ENCODE results near the gene GCNA.
"Not testable (repeated sequence)": the region's sequence is repeated elsewhere in the genome, so short reads cannot be mapped to it uniquely, and the experiment has no call there.

The GCNA gene

GRCh38 chrX:71650333-71650969 lies 72.2 kb downstream of the GCNA start:
- Histone ChIP-seq H3K27ac (no peak overlapping the region), H3K9me3 (ENCODE audit: low read depth, low read length) (no peaks in the 10 kb centered on the region), H3K4me3 (no peak overlapping the region), H3K9ac (ENCODE audit: insufficient read length) (no peak overlapping the region), H3K36me3 (ENCODE audit: insufficient read depth, low read length) (no peaks in the 10 kb centered on the region)
- TF ChIP-seq FOXP2 (optimal IDR thresholded peaks at IDR 0.05; ENCODE audit: control extremely low read depth, extremely low read length, insufficient read depth) (no peak), EZH2 (IDR thresholded peaks at IDR 0.05) (no peak), POLR2AphosphoS5 (IDR thresholded peaks at IDR 0.05; ENCODE audit: borderline replicate concordance, low read depth, low read length) (no peak)
- no peak for DNase-seq (ENCODE audit: low read depth, low spot score)

- Histone ChIP-seq H3K9me3 (ENCODE audit: low read depth, low read length) (no peaks in the 10 kb centered on the region), H3K27ac (no peak overlapping the region), H3K36me3 (ENCODE audit: insufficient read depth, low read length) (no peaks in the 10 kb centered on the region), H3K9ac (ENCODE audit: insufficient read length) (no peak overlapping the region), H3K4me3 (no peak overlapping the region)
- TF ChIP-seq EZH2 (IDR thresholded peaks at IDR 0.05) (no peak), POLR2AphosphoS5 (IDR thresholded peaks at IDR 0.05; ENCODE audit: borderline replicate concordance, low read depth, low read length) (no peak), FOXP2 (optimal IDR thresholded peaks at IDR 0.05; ENCODE audit: control extremely low read depth, extremely low read length, insufficient read depth) (no peak)
- DNase-seq (ENCODE audit: low read depth, low spot score) = peak; percentile 12
Measured at GRCh38 chrX:71652405-71652804, 74.2 kb downstream of the GCNA start.

- Histone ChIP-seq H3K9me3 (ENCODE audit: low read depth, low read length) (no peaks in the 10 kb centered on the region), H3K4me3 (no peak overlapping the region), H3K36me3 (ENCODE audit: insufficient read depth, low read length) (no peaks in the 10 kb centered on the region), H3K9ac (ENCODE audit: insufficient read length) (no peak overlapping the region), H3K27ac (no peak overlapping the region)
- no peak for DNase-seq (ENCODE audit: low read depth, low spot score)
- TF ChIP-seq FOXP2 (optimal IDR thresholded peaks at IDR 0.05; ENCODE audit: control extremely low read depth, extremely low read length, insufficient read depth) (no peak), POLR2AphosphoS5 (IDR thresholded peaks at IDR 0.05; ENCODE audit: borderline replicate concordance, low read depth, low read length) (no peak), EZH2 (IDR thresholded peaks at IDR 0.05) (no peak)
Measured at GRCh38 chrX:71653344-71653743, 75.1 kb downstream of the GCNA start.

GRCh38 chrX:71657267-71657666 lies 79.0 kb downstream of the GCNA start:
- TF ChIP-seq EZH2 (IDR thresholded peaks at IDR 0.05) (no peak), FOXP2 (optimal IDR thresholded peaks at IDR 0.05; ENCODE audit: control extremely low read depth, extremely low read length, insufficient read depth) (no peak), POLR2AphosphoS5 (IDR thresholded peaks at IDR 0.05; ENCODE audit: borderline replicate concordance, low read depth, low read length) (no peak)
- Histone ChIP-seq H3K9me3 (ENCODE audit: low read depth, low read length) (no peaks in the 10 kb centered on the region), H3K36me3 (ENCODE audit: insufficient read depth, low read length) (no peaks in the 10 kb centered on the region)

GRCh38 chrX:71659342-71659741 lies 81.1 kb downstream of the GCNA start:
- Histone ChIP-seq H3K9me3 (ENCODE audit: low read depth, low read length) (no peaks in the 10 kb centered on the region), H3K36me3 (ENCODE audit: insufficient read depth, low read length) (no peaks in the 10 kb centered on the region), H3K4me3 (no peak overlapping the region), H3K27ac (no peak overlapping the region), H3K9ac (ENCODE audit: insufficient read length) (no peak overlapping the region)
- DNase-seq (ENCODE audit: low read depth, low spot score) = no peak
- TF ChIP-seq POLR2AphosphoS5 (IDR thresholded peaks at IDR 0.05; ENCODE audit: borderline replicate concordance, low read depth, low read length) (no peak), EZH2 (IDR thresholded peaks at IDR 0.05) (no peak), FOXP2 (optimal IDR thresholded peaks at IDR 0.05; ENCODE audit: control extremely low read depth, extremely low read length, insufficient read depth) (no peak)

More at GRCh38 chrX:71657267-71657666, 79.0 kb downstream of the GCNA start:
- no peak for DNase-seq (ENCODE audit: low read depth, low spot score)
- Histone ChIP-seq H3K9ac (ENCODE audit: insufficient read length) (no peak overlapping the region), H3K4me3 (no peak overlapping the region), H3K27ac (no peak overlapping the region)

- Histone ChIP-seq H3K9me3 (ENCODE audit: low read depth, low read length) (no peaks in the 10 kb centered on the region), H3K4me3 (no peak overlapping the region), H3K36me3 (ENCODE audit: insufficient read depth, low read length) (no peaks in the 10 kb centered on the region), H3K9ac (ENCODE audit: insufficient read length) (no peak overlapping the region), H3K27ac (no peak overlapping the region)
- TF ChIP-seq POLR2AphosphoS5 (IDR thresholded peaks at IDR 0.05; ENCODE audit: borderline replicate concordance, low read depth, low read length) (no peak), FOXP2 (optimal IDR thresholded peaks at IDR 0.05; ENCODE audit: control extremely low read depth, extremely low read length, insufficient read depth) (no peak), EZH2 (IDR thresholded peaks at IDR 0.05) (no peak)
- DNase-seq (ENCODE audit: low read depth, low spot score) = no peak
Measured at GRCh38 chrX:71659959-71660358, 81.7 kb downstream of the GCNA start.

- no peak for TF ChIP-seq EZH2 (IDR thresholded peaks at IDR 0.05)
- no peak for TF ChIP-seq FOXP2 (optimal IDR thresholded peaks at IDR 0.05; ENCODE audit: control extremely low read depth, extremely low read length, insufficient read depth)
- no peak for TF ChIP-seq POLR2AphosphoS5 (IDR thresholded peaks at IDR 0.05; ENCODE audit: borderline replicate concordance, low read depth, low read length)
- DNase-seq (ENCODE audit: low read depth, low spot score) = no peak
- no peak overlapping the region for H3K4me3 ChIP-seq
Measured at GRCh38 chrX:71660562-71661416, 82.6 kb downstream of the GCNA start.

GRCh38 chrX:71661919-71662318 lies 83.7 kb downstream of the GCNA start:
- no peaks in the 10 kb centered on the region for H3K36me3 ChIP-seq (ENCODE audit: insufficient read depth, low read length)
- no peaks in the 10 kb centered on the region for H3K9me3 ChIP-seq (ENCODE audit: low read depth, low read length)
- H3K4me3 ChIP-seq = no peak overlapping the region
- H3K27ac ChIP-seq = no peak overlapping the region
- TF ChIP-seq EZH2 (IDR thresholded peaks at IDR 0.05) (no peak), FOXP2 (optimal IDR thresholded peaks at IDR 0.05; ENCODE audit: control extremely low read depth, extremely low read length, insufficient read depth) (no peak), POLR2AphosphoS5 (IDR thresholded peaks at IDR 0.05; ENCODE audit: borderline replicate concordance, low read depth, low read length) (no peak)
- H3K9ac ChIP-seq (ENCODE audit: insufficient read length) = no peak overlapping the region
- DNase-seq (ENCODE audit: low read depth, low spot score) = no peak

More at GRCh38 chrX:71660562-71661416, 82.6 kb downstream of the GCNA start:
- Histone ChIP-seq H3K9me3 (ENCODE audit: low read depth, low read length) (no peaks in the 10 kb centered on the region), H3K36me3 (ENCODE audit: insufficient read depth, low read length) (no peaks in the 10 kb centered on the region), H3K9ac (ENCODE audit: insufficient read length) (no peak overlapping the region), H3K27ac (no peak overlapping the region)

- H3K9ac ChIP-seq (ENCODE audit: insufficient read length); H3K36me3 ChIP-seq (ENCODE audit: insufficient read depth, low read length); H3K27ac ChIP-seq; H3K9me3 ChIP-seq (ENCODE audit: low read depth, low read length); H3K4me3 ChIP-seq; DNase-seq (ENCODE audit: low read depth, low spot score): not testable (repeated sequence)
Measured at GRCh38 chrX:71662654-71663053, 84.4 kb downstream of the GCNA start.
